Measurements from ENCODE around the gene MRPL11. TPM values are rescaled to one million over a fixed set of nuclear protein-coding genes. Genes with fewer than 3 reads are reported as not detected.
"Not testable (repeated sequence)": the region's sequence is repeated elsewhere in the genome, so short reads cannot be mapped to it uniquely, and the experiment has no call there.

MRPL11 gene
- total and polyA plus RNA-seq, 2 donors (not counting 1 experiment from before 2014, with no cell fraction given), result 25.5 to 26.7 TPM

- POLR2A ChIA-PET, result interaction anchor here (0.6 to 1.7 kb wide), 8 partner anchors 21 to 1660 kb away, joined by 3 to 15 read pairs (median 5); partner anchors contain the start of genes DPP3, MUS81, PELI3 and RBM4B
- peaks cover 6 to 10% of the 10 kb centered on the region in 2 donors for H3K4me1 ChIP-seq (ENCODE audit: control insufficient read depth in 2 of 2, insufficient read depth in 2 of 2, low read length in 2 of 2)
- intact Hi-C loops (cut with micrococcal nuclease), result loop anchor here (2.0 kb wide), 2 partner anchors 17 to 73 kb away; partner anchors contain the start of genes BBS1 and NPAS4
- peak overlapping the region; percentile 93 for H3K4me3 Mint-ChIP-seq
- peak overlapping the region; percentile 91 for H2AFZ ChIP-seq (ENCODE audit: insufficient read depth, low read depth, low read length, poor library complexity, severe bottlenecking)
- H3K9me3 ChIP-seq (ENCODE audit: control extremely low read depth in 1 of 3, control insufficient read depth in 2 of 3, insufficient read depth in 1 of 3, low read length in 2 of 3), result peaks cover 0 to 2% (median 2%) of the 10 kb centered on the region in 3 donors
- CTCF ChIA-PET, result interaction anchor here (0.8 to 2.8 kb wide), 16 partner anchors 8 to 240 kb away, joined by 3 to 32 read pairs (median 8); partner anchors contain the start of genes DPP3, NPAS4, PELI3 and RBM4
- H4K20me1 ChIP-seq (ENCODE audit: control insufficient read depth, insufficient read depth, low read length, poor library complexity, severe bottlenecking), result no peaks in the 10 kb centered on the region
- H3K9me3 Mint-ChIP-seq (ENCODE audit: insufficient read depth), result peaks cover under 1% of the 10 kb centered on the region
- TF ChIP-seq EZH2 (IDR thresholded peaks at IDR 0.05; ENCODE audit: borderline replicate concordance, insufficient read depth, low read depth, low read length, poor library complexity, severe bottlenecking) (no peak), CTCF (IDR thresholded peaks at IDR 0.05) (no peak)
- ATAC-seq (ENCODE audit: low read depth) (no peak), DNase-seq (no peak)
- H3K27me3 ChIP-seq (replicated peaks in 1 of 4; ENCODE audit: control extremely low read depth in 1 of 4, control insufficient read depth in 3 of 4, insufficient read depth in 4 of 4, low read length in 3 of 4), result no peaks in the 10 kb centered on the region
- H3K27ac ChIP-seq (ENCODE audit: low read length in 2 of 2), result peak overlapping the region; percentile 76 to 79
- H3K4me1 Mint-ChIP-seq, result peaks cover 14% of the 10 kb centered on the region
- H3K9ac ChIP-seq (ENCODE audit: low read length), result peak overlapping the region; percentile 75
- 21% methylated on average over 4 of the region's 12 CpGs for WGBS (ENCODE audit: insufficient coverage)
- H3K4me2 ChIP-seq (replicated peaks; ENCODE audit: low read depth, low read length, poor library complexity, severe bottlenecking), result peak overlapping the region; percentile 79
- H3K4me3 ChIP-seq (ENCODE audit: control extremely low read depth in 1 of 5, extremely low read depth in 1 of 5, insufficient read depth in 1 of 5, low read depth in 2 of 5, low read length in 4 of 5), result peak overlapping the region; percentile 71 to 98 (median 78)
- no peaks in the 10 kb centered on the region for H3K27me3 Mint-ChIP-seq
- H3K27ac Mint-ChIP-seq, result peak overlapping the region; percentile 98
- H3K36me3 ChIP-seq (replicated peaks in 1 of 2; ENCODE audit: control extremely low read depth in 1 of 2, control insufficient read depth in 1 of 2, extremely low read depth in 1 of 2, insufficient read depth in 2 of 2, low read length in 1 of 2), result peaks cover 0 to 25% of the 10 kb centered on the region in 2 experiments
- H3K79me2 ChIP-seq (ENCODE audit: control insufficient read depth, insufficient read depth, low read length), result peaks cover 14% of the 10 kb centered on the region
Measured at GRCh38 chr11:66437979-66438503, 607 bp downstream of the MRPL11 start.

GRCh38 chr11:66432597-66432996, 6.1 kb downstream of the MRPL11 start:
- no peak overlapping the region for H2AFZ ChIP-seq (ENCODE audit: insufficient read depth, low read depth, low read length, poor library complexity, severe bottlenecking)
- no peaks in the 10 kb centered on the region for H4K20me1 ChIP-seq (ENCODE audit: control insufficient read depth, insufficient read depth, low read length, poor library complexity, severe bottlenecking)
- Mint-ChIP-seq H3K4me1 (peaks cover 5% of the 10 kb centered on the region), H3K27me3 (no peaks in the 10 kb centered on the region), H3K27ac (no peak overlapping the region), H3K4me3 (no peak overlapping the region), H3K9me3 (ENCODE audit: insufficient read depth) (no peaks in the 10 kb centered on the region)
- WGBS (ENCODE audit: insufficient coverage), result 76% methylated on average over 4 of the region's 7 CpGs
- no peak overlapping the region for H3K4me2 ChIP-seq (replicated peaks; ENCODE audit: low read depth, low read length, poor library complexity, severe bottlenecking)
- H3K9me3 ChIP-seq (ENCODE audit: control extremely low read depth in 1 of 3, control insufficient read depth in 2 of 3, insufficient read depth in 1 of 3, low read length in 2 of 3), result no peaks in the 10 kb centered on the region
- no peak overlapping the region for H3K4me3 ChIP-seq (ENCODE audit: control extremely low read depth in 1 of 5, extremely low read depth in 1 of 5, insufficient read depth in 1 of 5, low read depth in 2 of 5, low read length in 4 of 5)
- no peaks in the 10 kb centered on the region for H3K27me3 ChIP-seq (replicated peaks in 1 of 4; ENCODE audit: control extremely low read depth in 1 of 4, control insufficient read depth in 3 of 4, insufficient read depth in 4 of 4, low read length in 3 of 4)
- intact Hi-C loops (cut with micrococcal nuclease), result no loop called here
- peaks cover 0 to 25% of the 10 kb centered on the region in 2 experiments for H3K36me3 ChIP-seq (replicated peaks in 1 of 2; ENCODE audit: control extremely low read depth in 1 of 2, control insufficient read depth in 1 of 2, extremely low read depth in 1 of 2, insufficient read depth in 2 of 2, low read length in 1 of 2)
- ChIA-PET POLR2A (no interaction called here), CTCF (interaction anchor here (1.2 to 1.8 kb wide), 6 partner anchors 11 to 246 kb away, joined by 3 to 6 read pairs (median 4); partner anchors contain the start of genes DPP3 and NPAS4)
- no peak for TF ChIP-seq EZH2 (IDR thresholded peaks at IDR 0.05; ENCODE audit: borderline replicate concordance, insufficient read depth, low read depth, low read length, poor library complexity, severe bottlenecking)
- H3K4me1 ChIP-seq (ENCODE audit: control insufficient read depth in 2 of 2, insufficient read depth in 2 of 2, low read length in 2 of 2), result no peaks in the 10 kb centered on the region
- no peak for ATAC-seq (ENCODE audit: low read depth)
- no peak overlapping the region for H3K27ac ChIP-seq (ENCODE audit: low read length in 2 of 2)
- no peak overlapping the region for H3K9ac ChIP-seq (ENCODE audit: low read length)
- DNase-seq, result no peak
- H3K79me2 ChIP-seq (ENCODE audit: control insufficient read depth, insufficient read depth, low read length), result peaks cover 7% of the 10 kb centered on the region

GRCh38 chr11:66431871-66432329, 6.7 kb downstream of the MRPL11 start:
- H3K27me3 ChIP-seq (replicated peaks in 1 of 4; ENCODE audit: control extremely low read depth in 1 of 4, control insufficient read depth in 3 of 4, insufficient read depth in 4 of 4, low read length in 3 of 4); H2AFZ ChIP-seq (ENCODE audit: insufficient read depth, low read depth, low read length, poor library complexity, severe bottlenecking); H4K20me1 ChIP-seq (ENCODE audit: control insufficient read depth, insufficient read depth, low read length, poor library complexity, severe bottlenecking); H3K4me1 Mint-ChIP-seq; POLR2A ChIA-PET; H3K4me3 ChIP-seq (ENCODE audit: control extremely low read depth in 1 of 5, extremely low read depth in 1 of 5, insufficient read depth in 1 of 5, low read depth in 2 of 5, low read length in 4 of 5); H3K27ac Mint-ChIP-seq; H3K9me3 ChIP-seq (ENCODE audit: control extremely low read depth in 1 of 3, control insufficient read depth in 2 of 3, insufficient read depth in 1 of 3, low read length in 2 of 3); H3K27me3 Mint-ChIP-seq; H3K9me3 Mint-ChIP-seq (ENCODE audit: insufficient read depth); H3K4me1 ChIP-seq (ENCODE audit: control insufficient read depth in 2 of 2, insufficient read depth in 2 of 2, low read length in 2 of 2); H3K27ac ChIP-seq (ENCODE audit: low read length in 2 of 2); H3K9ac ChIP-seq (ENCODE audit: low read length); H3K79me2 ChIP-seq (ENCODE audit: control insufficient read depth, insufficient read depth, low read length); DNase-seq; H3K4me3 Mint-ChIP-seq; H3K4me2 ChIP-seq (replicated peaks; ENCODE audit: low read depth, low read length, poor library complexity, severe bottlenecking); intact Hi-C loops (cut with micrococcal nuclease); ATAC-seq (ENCODE audit: low read depth): not testable (repeated sequence)
- peaks cover 0 to 21% of the 10 kb centered on the region in 2 experiments for H3K36me3 ChIP-seq (replicated peaks in 1 of 2; ENCODE audit: control extremely low read depth in 1 of 2, control insufficient read depth in 1 of 2, extremely low read depth in 1 of 2, insufficient read depth in 2 of 2, low read length in 1 of 2)
- CTCF ChIA-PET, result interaction anchor here (0.7 to 1.7 kb wide), 5 partner anchors 20 to 434 kb away, joined by 3 to 5 read pairs (median 4); partner anchors contain the start of gene DPP3
- WGBS (ENCODE audit: insufficient coverage), result 100% methylated on average over 4 of the region's 8 CpGs
